Endothelial cell of hepatic sinusoid (primary cell): ENCODE results near the gene C11orf54.

ENCODE experiments used
- in situ Hi-C: cut with HindIII; loops from 2 replicates; pipeline ENCODE4 v1.10.0; 2017; ENCODE audit warnings: low sequenced_read_pairs

The C11orf54 gene

GRCh38 chr11:93741094-93741881 lies at the start of gene C11orf54, which contains the start of gene TAF1D:
Gene C11orf54 (plus strand): TSS chr11:93741672. CDS start chr11:93747394, 5,722 bp downstream.
Gene TAF1D (minus strand): TSS chr11:93741495. CDS start chr11:93739304, 2,191 bp downstream.
- in situ Hi-C loops, result no loop called here

GRCh38 chr11:93694109-93694508 lies 47.4 kb upstream of the C11orf54 start:
- in situ Hi-C loops, result no loop called here

- in situ Hi-C loops, result no loop called here
These were observed 46.9 kb upstream of the C11orf54 start for GRCh38 chr11:93694557-93694956.

GRCh38 chr11:93697611-93698010 lies 43.9 kb upstream of the C11orf54 start:
- in situ Hi-C loops, result no loop called here

- in situ Hi-C loops, result no loop called here
These were observed 40.6 kb upstream of the C11orf54 start for GRCh38 chr11:93700830-93701229.

GRCh38 chr11:93704237-93704636 lies 37.2 kb upstream of the C11orf54 start:
- in situ Hi-C loops, result no loop called here

- in situ Hi-C loops, result no loop called here
These were observed 31.2 kb upstream of the C11orf54 start for GRCh38 chr11:93710239-93710638.

GRCh38 chr11:93712678-93713077 lies 28.8 kb upstream of the C11orf54 start:
- in situ Hi-C loops, result no loop called here

- in situ Hi-C loops, result no loop called here
These were observed 25.6 kb upstream of the C11orf54 start for GRCh38 chr11:93715797-93716396.

- in situ Hi-C loops, result no loop called here
These were observed 24.0 kb upstream of the C11orf54 start for GRCh38 chr11:93717501-93717900.

GRCh38 chr11:93718057-93718563 lies 23.4 kb upstream of the C11orf54 start:
- in situ Hi-C loops, result no loop called here

- in situ Hi-C loops, result no loop called here
These were observed 22.2 kb upstream of the C11orf54 start for GRCh38 chr11:93719310-93719709.

GRCh38 chr11:93720522-93720921 lies 20.9 kb upstream of the C11orf54 start:
- in situ Hi-C loops, result no loop called here

- in situ Hi-C loops, result no loop called here
These were observed 17.4 kb upstream of the C11orf54 start for GRCh38 chr11:93724089-93724488.

GRCh38 chr11:93727985-93728791 lies 13.3 kb upstream of the C11orf54 start:
- in situ Hi-C loops, result no loop called here

GRCh38 chr11:93728792-93729128 lies 12.7 kb upstream of the C11orf54 start:
- in situ Hi-C loops, result no loop called here

- in situ Hi-C loops, result no loop called here
These were observed 12.3 kb upstream of the C11orf54 start for GRCh38 chr11:93729129-93729616.

- in situ Hi-C loops, result loop anchor here (10.0 kb wide), 1 partner anchor 54 kb away; the partner anchor contains the start of gene MED17
These were observed 11.1 kb upstream of the C11orf54 start for GRCh38 chr11:93730108-93731107.

- in situ Hi-C loops, result loop anchor here (10.0 kb wide), 1 partner anchor 52 kb away; the partner anchor contains the start of gene MED17
These were observed 9.1 kb upstream of the C11orf54 start for GRCh38 chr11:93732237-93732892.
